GM19324 (cell line): ENCODE measurements around the gene KRT86.
"Not testable (repeated sequence)": the region's sequence is repeated elsewhere in the genome, so short reads cannot be mapped to it uniquely, and the experiment has no call there.

ENCODE experiments used
- ATAC-seq: cut with Tn5 transposase; IDR thresholded peaks from one replicate; pipeline ENCODE4 v1.9.1; 2021; ENCODE audit warnings: mild to moderate bottlenecking, moderate library complexity; ENCODE audit not compliant: unreplicated experiment, low FRiP score

The KRT86 gene

GRCh38 chr12:52331039-52331438, 56.6 kb downstream of the KRT86 start:
- no peak for ATAC-seq

GRCh38 chr12:52331833-52332232, 57.4 kb downstream of the KRT86 start:
- no peak for ATAC-seq

GRCh38 chr12:52332381-52332780, 57.9 kb downstream of the KRT86 start:
- no peak for ATAC-seq

DNA sequence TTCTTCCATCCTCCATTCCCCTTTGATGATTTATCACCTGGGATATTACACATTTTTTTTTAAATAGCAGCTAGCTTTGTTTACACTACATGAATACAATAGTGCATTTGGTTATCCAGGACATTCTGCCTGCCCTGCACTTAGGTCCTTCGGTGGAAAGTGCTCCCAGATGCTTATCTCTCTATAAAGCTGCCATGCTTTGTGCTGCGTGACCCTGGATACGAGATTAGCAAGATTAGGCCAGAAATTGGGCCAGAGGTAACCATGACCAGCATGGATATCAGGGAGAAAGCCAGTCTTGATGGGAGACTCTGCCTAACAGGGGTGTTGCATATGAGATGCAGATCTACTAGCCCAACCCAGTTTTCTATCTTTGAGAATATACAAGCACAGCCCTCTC, 58.9 kb downstream of the KRT86 start:
- ATAC-seq: no peak

DNA sequence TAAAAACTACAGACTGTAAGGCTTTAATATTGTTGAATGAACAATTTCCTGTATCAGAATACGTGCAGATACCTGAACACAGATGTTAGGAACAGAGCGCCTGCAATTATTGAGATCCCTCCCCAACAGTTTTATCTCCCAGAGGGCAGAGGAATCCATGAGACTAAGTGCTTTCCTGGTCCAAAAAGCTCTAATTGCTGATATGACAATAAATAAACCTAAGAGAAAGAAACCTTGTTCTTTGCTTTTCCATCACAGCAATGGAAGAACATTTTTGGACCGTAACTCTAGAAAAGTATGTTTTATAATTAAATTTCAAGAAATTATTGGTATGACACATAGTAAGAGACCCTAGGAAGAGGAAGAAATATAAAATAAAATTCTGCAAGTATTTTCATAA, 59.7 kb downstream of the KRT86 start:
- ATAC-seq: no peak

GRCh38 chr12:52335598-52336262, 61.3 kb downstream of the KRT86 start:
- ATAC-seq: no peak

DNA sequence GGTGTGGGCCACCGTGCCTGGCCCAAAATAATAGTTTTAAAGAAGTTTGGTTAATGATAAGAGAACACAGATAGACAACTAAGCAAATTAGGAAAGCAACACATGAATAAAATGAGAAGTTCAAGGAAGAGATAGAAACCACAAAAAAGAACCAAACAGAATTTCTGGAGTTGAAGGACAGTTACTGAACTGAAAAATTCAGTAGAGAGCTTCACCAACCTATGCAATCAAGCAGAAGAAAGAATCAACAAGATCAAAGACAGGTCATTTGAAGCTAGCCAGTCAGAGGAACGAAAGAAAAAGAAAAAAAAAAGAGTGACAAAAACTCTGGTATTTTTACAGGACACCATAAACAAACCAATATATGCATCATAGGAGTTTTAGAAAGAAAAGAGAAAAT, 62.2 kb downstream of the KRT86 start:
- ATAC-seq: no peak

DNA sequence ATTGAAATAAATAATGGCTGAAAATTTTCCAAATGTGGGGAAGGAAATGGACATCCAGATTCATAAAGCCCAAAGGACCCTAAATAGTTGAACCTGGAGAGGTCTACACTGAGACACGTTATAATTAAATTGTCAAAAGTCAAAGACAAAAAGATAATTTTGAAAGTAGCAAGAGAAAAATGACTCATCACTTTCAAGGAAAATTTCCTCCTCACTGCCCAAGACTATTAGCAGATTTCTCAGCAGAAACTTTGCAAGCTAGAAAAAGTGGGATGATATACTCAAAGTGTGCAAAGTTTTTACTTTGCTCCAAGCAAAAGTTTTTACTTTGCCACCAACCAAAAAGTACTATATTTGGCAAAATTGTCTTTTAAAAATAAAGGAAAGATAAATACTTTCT, 62.6 kb downstream of the KRT86 start:
- no peak for ATAC-seq

DNA sequence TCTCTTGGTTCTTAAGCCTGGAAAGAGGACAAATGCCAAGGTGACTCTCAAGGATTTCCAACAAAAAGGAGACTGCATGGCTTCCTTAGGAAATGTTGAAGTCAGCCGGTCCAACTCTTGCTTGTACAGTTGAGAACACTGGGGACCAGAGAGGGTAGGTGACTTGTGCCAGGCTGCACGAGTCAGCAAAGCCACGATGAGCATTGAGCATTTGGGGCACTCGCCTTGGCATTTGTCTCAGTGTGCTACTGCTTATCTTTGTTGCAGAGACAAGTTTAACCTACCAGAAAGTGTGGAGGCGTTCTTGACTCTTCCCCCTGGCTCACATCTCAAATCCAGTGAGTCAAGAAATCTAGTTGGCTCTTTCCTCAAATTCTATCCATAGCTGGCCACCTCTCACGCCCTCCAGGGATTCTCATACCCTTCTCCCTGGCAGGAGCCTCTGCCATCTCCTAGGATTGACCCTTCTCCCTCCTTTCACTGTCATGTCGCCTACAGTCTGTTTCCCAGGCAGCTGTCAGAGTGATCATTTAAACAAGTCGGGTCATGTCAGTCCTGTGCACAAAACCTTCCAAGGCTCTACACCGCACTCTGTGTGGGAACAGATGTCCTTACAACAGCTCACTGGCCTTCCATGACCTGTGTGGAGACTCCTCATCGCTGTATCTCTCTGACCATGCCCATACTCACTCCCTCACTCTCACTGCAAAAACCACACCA, 64.0 kb downstream of the KRT86 start:
- no peak for ATAC-seq

DNA sequence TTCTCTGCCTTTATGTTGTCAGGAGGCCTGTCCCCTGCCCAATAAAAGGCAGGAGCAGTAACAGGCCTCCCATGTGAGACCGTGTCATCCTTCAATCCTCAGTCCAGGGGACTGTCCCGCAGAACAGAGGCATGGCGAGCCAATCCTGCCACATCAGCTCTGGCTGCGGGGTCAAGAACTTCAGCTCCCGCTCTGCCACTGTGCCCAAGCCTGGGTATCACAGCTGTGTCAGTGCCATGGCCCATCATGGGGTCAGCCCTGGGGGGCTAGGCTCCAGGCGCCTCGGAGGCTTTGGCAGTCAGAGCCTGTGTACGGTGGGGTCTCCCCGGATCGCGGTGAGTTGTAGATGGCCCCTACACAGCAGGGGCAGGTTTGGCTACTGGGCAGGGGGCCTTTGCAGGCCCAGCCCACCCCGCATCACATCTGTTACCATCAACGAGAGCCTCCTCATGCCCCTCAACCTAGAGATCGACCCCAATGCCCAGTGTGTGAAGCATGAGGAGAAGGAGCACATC, 66.7 kb downstream of the KRT86 start:
- no peak for ATAC-seq

- no peak for ATAC-seq
Observed at GRCh38 chr12:52342781-52343490, 68.5 kb downstream of the KRT86 start.

- ATAC-seq: no peak
Observed at GRCh38 chr12:52343550-52343949, 69.1 kb downstream of the KRT86 start.

DNA sequence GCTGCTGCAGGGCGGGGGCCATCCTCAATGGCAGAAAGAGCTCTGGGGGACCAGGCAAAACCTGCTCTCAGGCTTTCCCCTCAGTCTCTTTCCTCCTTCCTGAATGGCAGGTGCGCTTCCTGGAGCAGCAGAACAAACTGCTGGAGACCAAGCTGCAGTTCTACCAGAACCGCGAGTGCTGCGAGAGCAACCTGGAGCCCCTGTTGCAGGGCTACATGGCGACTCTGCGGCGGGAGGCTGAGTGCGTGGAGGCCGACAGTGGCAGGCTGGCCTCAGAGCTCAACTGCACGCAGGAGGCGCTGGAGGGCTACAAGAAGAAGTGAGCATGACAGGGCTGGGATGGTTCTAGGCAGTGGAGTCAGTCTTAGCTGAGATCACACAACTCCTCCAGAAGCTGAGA, 69.7 kb downstream of the KRT86 start:
- ATAC-seq: no peak

- not testable (repeated sequence) for ATAC-seq
Observed at GRCh38 chr12:52345041-52345440, 70.6 kb downstream of the KRT86 start.

GRCh38 chr12:52346593-52346992, 72.1 kb downstream of the KRT86 start:
- ATAC-seq: no peak

DNA sequence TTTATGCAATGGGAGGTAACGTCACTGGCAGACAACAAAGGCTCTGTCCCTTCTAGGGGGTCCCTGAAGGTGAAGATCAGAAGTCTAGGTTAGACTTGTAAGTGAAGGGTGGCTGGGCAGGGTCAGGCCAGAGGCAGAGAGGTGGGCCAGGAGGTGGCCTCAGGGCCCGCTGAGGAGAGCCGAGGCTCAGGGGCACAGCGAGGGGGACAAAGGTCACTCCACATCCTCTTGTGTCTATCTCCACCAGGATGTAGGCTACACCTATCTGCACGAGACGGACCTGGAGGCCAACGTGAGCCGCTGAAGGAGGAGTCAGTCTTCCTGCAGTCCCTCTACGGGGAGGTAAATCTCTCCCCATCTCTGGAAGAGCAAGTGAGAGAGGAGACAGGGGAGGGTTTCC, 72.6 kb downstream of the KRT86 start:
- no peak for ATAC-seq

- no peak for ATAC-seq
Observed at GRCh38 chr12:52347551-52348510, 73.4 kb downstream of the KRT86 start.

DNA sequence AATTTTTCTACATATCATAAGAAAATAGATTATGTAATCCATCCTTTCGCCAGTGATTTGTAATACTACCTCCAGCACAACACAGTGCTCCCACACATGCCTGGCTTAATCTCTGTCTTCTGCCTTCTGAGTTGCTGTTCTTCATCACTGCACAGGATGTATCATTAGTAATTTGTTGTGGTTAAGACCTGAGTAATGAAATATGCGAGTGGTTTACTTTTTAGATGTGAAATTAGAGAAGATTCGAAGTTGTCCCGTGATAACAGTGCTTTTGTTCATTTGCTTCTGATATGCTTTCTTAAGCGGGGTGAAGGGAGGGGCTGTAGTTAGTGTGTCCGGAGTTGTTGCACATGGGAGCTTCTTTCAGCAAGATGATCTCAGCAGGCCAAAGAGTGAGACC, 74.8 kb downstream of the KRT86 start:
- ATAC-seq: no peak

GRCh38 chr12:52350021-52350620, 75.7 kb downstream of the KRT86 start:
- no peak for ATAC-seq

GRCh38 chr12:52350786-52351185, 76.3 kb downstream of the KRT86 start:
- no peak for ATAC-seq
